Measurements from ENCODE around the gene SCGN.
"Not testable (repeated sequence)": the region's sequence is repeated elsewhere in the genome, so short reads cannot be mapped to it uniquely, and the experiment has no call there.

The SCGN gene

DNA sequence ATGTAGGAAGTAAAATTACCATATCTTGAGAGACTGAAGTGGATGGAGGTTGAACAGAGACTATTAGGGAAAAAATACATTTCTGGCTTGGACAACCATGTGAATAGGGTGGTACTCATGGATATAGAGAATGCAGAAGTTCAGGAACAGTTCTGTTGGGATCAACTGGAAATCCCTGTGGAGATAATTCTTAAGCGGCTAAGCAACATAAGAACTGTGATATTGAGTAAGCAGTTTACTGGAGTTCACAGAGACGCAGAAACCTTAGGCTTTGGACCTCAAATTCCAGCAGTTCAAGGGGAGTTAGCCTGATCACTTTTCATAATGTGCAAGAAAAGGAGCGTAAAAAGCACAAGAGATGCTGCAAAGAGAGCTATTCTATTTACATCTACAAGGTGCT, 78.9 kb downstream of the SCGN start:
- DNase-seq (ENCODE audit: low read depth): no peak

DNA sequence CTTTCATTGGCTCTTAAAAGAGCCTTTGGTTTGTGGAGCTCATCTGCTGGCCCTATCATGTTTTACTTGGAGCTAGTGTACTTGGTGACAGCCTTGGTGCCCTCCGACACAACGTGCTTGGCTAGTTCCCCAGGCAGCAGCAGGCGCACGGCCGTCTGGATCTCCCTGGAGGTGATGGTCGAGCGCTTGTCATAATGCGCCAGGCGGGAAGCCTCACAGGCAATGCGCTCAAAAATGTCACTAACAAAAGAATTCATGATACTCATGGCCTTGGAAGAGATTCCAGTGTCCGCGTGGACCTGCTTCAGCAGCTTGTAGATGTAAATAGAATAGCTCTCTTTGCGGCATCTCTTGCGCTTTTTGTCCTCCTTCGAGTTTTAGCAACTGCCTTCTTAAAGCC, 79.7 kb downstream of the SCGN start:
- no peak for DNase-seq (ENCODE audit: low read depth)

DNA sequence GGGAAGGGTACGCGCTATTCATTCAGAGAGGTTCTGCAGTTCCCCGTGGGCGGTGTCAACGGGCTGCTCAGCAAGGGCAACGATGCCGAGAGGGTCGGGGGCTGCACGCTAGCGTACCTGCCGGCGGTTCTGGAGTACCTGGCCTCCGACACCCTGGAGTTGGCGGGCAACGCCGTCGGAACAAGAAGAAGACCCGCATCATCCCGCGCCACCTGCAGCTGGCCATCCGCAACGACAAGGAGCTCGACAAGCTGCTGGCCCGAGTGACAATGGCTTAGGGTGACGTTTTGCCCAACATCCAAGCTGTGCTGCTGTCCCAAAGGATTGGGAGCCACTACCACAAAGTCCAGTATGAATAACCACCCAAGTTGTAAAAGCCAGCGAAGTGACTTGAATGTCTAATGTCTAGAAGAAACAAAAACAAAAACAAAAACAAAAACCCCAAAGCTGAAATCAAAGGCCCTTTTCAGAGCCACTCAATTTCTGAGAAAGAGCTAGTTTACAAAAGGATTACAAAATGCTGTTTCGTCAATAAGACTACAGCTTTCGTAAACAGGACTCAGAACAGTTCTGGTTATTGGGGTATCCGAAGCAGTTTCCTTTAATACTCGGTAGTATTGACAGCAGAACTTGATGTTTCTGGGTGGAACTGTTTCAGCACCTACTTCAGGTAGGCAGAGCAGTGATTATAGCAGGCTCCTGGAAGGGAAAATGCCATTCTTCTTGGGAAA, 80.6 kb downstream of the SCGN start:
- no peak for DNase-seq (ENCODE audit: low read depth)

DNA sequence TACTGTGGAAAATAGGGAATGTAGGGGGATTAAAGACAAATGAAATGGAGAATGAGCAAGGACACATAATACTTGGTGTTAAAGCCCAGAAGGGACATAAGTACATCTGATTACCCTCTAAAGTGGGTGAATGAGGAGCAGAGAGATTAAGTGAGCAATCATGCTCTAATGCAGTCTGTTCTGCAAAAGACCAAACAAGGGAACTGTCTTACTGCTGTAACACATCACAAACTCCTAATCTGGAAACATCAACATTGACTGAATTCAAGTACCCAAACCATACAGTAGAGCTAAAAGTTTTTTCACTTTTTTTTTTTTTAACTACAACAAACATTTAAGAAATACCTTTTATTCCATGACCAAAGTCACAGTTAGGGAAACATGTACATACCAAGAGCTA, 83.2 kb downstream of the SCGN start:
- no peak for DNase-seq (ENCODE audit: low read depth)

DNA sequence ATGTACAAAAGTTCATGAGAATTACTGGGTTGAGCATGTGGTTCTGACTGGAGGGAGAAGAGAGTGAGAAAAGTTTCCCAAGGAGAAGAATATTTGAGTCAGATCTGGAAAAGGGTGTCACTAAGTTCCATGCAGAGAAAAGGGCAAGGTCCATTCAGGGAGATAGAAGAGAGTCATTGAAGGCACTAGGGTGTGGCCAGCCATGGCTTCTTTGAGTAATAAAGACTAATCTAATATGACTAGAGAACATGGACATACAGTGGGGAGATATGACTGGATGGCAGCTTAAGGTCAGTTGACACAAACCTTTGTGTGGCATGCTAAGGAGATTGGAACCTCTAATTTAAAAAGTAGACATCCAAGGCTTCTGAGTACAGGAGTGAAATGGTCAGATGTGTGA, 91.9 kb downstream of the SCGN start:
- no peak for DNase-seq (ENCODE audit: low read depth)

DNA sequence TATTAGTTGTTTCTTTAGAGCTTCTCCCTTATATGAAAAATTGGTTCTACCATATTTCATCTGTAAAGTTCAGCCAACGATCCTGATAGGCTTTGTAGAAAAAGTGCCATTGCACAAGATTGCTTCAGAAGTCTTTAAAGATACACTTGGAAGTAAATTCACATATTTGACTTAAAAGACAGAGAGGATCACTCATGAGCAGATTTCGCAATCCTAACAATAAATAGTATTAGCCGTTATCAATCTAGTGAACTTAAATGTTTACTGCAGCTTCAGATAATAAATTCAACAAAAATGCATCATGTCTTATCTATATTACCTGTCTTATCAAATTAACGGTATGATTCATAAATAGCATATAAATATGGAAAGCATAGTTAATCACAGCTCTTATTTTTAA, 93.8 kb downstream of the SCGN start:
- no peak for DNase-seq (ENCODE audit: low read depth)

DNA sequence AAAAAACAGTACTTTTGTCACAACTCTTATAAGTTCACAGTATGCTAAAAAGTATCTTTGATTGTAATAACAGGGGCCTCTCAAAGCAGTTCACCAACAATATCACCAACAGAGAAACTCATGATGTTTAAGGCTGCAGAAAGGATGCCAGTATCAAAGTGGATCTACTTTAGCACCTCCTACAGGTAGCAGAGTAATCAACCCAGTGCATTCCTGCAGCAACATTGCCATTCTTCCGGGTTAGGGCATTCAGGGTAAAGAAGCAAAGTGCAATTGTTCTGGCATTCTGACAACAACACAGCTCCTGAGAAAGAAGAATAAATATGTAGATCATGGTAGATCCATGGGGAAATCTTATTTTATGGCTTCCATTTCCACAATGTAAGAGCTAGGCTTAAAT, 95.0 kb downstream of the SCGN start:
- DNase-seq (ENCODE audit: low read depth): no peak

DNA sequence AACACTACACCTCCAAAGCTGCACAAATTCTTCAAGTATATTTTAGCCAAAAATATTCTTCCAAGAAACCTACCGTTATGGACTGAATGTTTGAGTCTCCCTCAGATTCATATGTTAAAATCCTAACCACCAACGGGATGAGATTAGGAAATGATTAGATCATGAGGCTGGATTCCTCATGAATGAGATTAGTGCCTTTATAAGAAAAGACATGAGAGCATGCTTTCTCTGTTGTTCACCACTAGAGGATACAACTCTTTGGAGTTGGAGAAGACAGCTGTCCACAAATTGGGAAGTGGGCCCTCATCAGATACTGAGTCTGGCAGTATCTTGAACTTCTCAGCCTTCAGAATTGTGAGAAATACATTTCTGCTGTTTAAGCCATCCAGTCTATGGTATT, 95.5 kb downstream of the SCGN start:
- no peak for DNase-seq (ENCODE audit: low read depth)

DNA sequence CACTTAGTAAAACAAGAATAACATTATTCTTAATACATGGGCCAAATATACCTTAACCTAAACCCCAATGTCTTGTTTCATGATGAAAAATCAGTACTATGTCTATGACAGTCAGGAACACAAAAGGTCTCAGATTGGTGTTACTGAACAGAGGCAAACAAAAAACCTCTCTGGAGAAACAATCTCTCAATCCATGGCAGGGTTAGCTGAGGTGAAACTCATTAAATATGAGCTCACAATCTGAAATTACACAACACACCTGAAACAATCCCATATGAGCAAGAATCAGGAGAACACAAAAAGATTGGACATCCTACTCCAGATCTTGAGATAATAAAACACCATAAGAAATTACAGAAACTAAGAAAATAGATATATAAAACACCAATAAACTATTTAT, 96.0 kb downstream of the SCGN start:
- DNase-seq (ENCODE audit: low read depth): no peak

DNA sequence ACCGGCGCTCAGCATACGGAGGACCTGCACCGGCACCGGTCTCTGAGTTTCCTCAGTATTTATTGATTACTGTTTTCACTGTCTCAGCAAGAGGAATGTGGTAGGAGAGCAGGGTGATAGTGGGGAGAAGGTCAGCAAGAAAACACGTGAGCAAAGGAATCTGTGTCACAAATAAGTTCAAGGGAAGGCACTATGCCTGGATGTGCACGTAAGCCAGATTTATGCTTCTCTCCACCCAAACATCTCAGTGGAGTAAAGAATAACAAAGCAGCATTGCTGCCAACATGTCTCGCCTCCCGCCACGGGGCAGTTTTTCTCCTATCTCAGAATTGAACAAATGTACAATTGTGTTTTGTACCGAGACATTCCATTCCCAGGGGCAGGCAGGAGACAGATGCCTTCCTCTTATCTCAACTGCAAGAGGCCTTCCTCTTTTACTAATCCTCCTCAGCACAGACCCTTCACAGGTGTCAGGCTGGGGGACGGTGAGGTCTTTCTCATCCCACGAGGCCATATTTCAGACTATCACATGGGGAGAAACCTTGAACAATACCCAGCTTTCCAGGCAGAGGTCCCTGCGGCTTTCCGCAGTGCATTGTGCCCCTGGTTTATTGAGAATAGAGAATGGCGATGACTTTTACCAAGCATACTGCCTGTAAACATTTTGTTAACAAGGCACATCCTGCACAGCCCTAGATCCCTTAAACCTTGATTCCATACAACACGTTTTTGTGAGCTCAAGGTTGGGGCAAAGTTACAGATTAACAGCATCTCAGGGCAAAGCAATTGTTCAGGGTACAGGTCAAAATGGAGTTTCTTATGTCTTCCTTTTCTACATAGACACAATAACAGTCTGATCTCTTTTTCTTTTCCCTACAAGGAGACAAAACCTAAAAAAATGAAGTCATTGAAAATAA, 96.8 kb downstream of the SCGN start:
- DNase-seq (ENCODE audit: low read depth): not testable (repeated sequence)

DNA sequence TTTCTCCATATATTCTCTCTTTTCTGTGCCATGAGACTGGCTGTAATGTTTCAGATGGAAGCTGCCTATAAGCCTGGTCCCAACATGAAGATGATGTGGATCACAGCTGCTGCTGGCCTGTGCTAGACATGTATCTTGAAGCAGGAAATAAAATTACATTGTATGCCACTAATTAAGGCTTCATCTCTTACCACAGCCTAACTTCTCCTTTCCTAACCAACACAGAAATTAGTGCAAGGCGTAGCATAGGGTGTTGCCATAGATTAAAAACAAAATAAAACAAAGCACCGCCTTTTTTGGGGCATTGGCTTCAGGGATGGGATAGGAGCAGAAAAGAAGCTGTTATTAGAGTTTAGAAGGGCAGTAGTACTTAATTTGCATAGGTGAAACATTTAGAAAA, 97.8 kb downstream of the SCGN start:
- no peak for DNase-seq (ENCODE audit: low read depth)

DNA sequence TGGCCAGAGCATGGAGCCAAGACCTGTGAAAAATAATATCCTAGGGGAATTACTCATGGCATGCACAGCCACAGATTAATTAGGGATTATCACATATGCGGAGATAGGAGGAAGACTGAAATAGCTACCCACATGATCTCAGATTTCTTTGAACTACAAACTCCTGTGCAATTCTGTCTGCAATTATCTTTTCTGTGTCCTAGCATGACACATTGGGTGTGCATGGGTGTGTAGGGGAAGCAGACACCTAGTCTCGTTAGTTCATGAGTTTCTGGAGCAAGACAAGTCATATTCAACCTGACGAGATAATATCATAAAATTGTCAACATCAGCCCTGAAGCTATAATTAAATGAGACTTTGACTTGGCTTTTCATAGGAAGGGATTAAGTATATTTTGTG, 98.9 kb downstream of the SCGN start:
- DNase-seq (ENCODE audit: low read depth): no peak
